GM18951 (cell line): Measurements from ENCODE around the gene RRAS2.

ENCODE experiments used
- POLR2A ChIP-seq: IDR thresholded peaks from 4 replicates; pipeline ENCODE4 v1.6.1; 2011; ENCODE audit warnings: mild to moderate bottlenecking; ENCODE audit not compliant: insufficient read length, insufficient read depth; ENCODE audit errors: extremely low read depth
- in situ Hi-C: fragments of 300-500 bp; cut with MboI; formaldehyde crosslinking; loops from one replicate; pipeline ENCODE4 v1.12.0; 2022; ENCODE audit warnings: low sequenced_read_pairs, mixed read lengths, inconsistent platforms; ENCODE audit not compliant: unreplicated experiment

The RRAS2 gene

DNA sequence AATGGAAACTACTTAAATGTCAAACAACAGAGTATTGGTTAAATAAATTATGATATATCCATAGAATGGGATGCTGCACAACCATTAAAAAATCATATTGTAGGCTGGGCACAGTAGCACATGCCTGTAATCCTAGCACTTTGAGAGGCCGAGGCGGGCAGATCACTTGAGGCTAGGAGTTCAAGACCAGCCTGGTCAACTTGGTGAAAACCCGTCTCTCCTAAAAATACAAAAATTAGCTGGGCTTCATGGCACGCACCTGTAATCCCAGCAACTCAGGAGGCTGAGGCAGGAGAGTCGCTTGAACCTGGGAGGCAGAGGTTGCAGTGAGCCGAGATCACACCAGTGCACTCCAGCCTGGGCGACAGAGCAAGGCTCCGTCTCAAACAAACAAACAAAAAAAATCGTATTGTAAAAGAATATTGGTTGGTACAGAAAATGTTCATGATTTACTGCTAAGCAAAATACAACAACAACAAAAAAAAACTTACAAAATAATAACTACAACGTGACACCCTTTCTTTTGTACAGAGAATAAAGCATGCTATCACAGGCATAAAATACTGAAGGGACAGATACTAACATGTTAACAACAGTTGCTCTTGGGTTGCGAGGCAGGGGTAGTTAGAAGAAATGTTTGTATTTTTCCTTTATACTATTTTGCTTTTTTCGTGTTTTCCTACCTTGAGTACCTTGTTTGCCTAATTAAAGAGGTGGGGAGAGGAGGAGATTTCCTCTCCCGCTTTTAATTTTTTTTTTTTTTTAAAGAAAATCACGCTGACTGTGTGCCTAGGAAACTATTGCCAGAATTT lies 21.3 kb upstream of the RRAS2 start:
- in situ Hi-C loops, result no loop called here
- no peak for TF ChIP-seq POLR2A

DNA sequence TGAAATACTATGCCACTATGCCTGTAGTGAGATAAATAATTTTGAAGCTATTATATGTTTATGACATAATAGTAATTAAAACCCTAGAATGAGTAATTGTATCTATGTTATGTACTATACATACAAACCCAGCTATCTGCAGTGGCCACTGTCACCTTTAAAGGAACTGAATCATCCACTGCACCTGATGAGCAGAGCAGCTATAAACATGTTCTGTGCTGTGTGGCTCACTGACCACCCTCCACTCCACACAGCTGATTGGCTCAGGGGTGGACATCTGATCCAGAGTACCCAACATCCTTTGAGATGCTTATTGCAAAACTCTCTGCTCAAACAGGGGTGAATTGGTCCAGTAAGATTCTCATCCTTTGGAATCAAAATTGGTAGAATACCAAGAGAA lies 19.2 kb upstream of the RRAS2 start:
- no peak for TF ChIP-seq POLR2A
- in situ Hi-C loops, result no loop called here

DNA sequence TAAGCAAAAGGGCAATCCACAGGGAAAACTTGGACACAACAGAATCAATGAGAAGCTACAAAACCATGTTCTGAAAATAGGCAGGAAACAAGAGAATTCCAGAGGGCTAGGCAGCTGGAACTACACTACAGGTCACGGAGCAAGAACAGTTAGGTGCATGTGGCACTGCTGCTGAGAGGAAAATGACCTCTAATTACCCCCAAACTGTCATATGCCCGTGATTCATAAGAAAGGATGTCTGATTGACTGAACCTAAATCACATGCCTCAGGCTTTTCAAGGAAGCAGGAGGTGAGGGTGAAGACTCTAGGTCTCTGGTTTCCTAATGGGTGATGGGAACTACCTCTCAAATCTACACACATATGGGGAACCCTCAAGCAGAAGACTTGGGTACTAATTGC lies 17.9 kb upstream of the RRAS2 start:
- TF ChIP-seq POLR2A, result no peak
- in situ Hi-C loops, result no loop called here

DNA sequence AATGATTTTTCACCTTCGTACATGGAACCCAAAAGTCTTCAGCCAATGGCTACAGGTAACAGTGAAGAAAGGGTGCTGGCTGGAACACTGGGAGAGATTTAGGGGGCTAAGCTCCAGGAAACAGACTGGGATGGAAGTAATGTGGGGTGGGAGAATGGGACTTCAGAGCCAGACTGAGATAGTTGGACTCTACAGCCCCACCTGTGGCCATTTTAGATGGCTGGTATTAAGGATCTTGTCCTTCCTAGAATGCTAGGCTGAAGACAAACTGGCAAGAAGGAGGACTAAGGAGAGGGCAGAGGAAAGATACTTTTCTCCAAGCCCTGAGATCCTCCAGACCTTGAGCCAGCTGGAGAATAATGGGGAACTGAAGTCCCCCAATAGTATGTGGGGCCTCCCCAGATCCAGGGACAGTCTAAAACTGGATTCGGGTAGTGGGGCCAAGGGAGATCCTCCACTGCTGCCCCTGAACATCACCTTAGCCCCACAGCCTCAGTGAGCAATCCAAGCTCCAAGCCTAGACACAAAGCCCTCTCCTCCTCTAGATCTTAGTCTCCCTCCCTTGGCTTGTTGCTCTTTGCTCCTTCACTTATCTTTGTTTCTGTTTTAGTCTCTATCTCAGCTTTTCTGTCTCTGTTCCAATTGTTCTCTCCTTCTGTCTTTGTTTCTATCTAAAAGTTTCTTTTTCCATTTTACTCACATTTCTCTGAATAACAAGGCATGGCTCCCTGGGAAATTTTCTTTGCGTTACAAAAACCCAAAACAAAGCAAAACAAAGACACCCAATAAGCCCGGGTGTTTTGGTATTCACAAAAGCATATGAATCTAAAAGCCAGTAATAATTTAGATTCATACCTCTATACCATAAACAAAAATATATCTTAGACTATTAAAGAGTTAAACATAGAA lies 16.2 kb upstream of the RRAS2 start:
- no peak for TF ChIP-seq POLR2A
- in situ Hi-C loops, result no loop called here

DNA sequence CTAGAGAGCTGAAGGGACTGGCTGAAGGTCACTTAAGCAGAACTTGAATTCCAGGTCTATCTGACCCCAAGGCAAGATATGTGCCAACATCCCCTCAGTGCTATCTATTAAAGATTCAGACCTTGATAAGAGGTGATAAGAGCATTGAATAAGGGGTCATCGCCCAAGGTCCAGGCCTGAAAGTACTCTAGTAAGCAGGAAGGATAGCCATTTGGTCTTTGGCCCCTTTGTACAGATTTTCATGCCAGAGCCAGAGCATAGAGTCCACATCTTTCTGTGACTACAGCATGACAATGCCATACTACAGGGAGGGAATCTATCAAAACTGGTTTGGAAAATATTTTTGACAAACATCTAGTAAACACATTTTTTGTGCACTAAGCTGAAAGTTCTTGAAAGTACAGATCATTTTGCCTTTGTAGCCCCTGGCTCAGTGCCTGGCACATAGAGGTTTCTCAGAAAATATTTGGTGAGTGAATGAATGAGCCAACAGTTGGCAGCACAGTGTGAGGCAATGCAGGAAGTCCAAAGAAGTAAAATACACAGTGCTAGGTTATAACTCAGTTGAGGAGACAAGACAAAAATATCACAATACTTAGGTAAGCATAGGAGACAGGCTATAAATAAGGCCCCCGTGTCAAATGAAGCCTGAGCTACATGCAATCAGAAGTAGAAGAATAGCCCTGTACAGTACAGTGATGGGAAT lies 15.1 kb upstream of the RRAS2 start:
- TF ChIP-seq POLR2A, result no peak
- in situ Hi-C loops, result no loop called here

DNA sequence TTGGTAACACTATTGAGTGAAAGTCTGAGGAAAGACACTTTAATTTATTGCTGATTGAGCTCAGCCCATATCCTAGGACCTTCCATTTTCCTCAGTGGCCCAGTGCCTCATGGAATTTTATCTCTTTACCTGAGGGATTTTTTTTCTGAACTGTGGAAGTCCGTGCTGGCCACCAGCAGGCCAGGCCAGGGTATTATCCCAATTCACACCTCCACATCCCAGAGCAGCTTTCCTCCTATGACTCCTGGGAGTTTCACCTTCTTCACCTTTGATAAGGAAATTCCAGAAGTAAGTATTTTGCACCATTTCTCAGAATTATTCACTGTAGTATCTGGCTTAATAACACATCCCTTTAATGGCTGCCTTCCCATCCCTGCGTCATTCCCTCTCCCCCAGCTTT lies 13.0 kb upstream of the RRAS2 start:
- in situ Hi-C loops, result no loop called here
- TF ChIP-seq POLR2A, result no peak

DNA sequence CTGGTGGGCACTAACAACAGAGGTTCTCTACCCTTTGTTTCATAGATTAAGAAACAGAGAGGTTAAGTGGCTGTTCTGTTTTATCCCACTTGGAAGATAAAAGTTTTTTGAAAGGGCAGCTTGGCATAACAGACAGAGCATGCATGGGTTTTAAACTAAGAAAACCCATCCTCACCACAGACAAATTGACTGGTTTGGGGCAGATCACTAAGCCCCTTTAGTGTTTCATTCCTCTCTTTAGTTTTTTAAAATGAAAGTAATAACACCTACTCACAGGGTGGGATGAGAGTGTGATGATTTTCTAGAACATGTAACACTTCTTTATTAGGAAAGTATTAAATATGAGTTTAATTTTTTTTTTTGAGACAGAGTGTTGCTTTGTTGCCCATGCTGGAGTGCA lies 12.3 kb upstream of the RRAS2 start:
- TF ChIP-seq POLR2A, result no peak
- in situ Hi-C loops, result no loop called here

DNA sequence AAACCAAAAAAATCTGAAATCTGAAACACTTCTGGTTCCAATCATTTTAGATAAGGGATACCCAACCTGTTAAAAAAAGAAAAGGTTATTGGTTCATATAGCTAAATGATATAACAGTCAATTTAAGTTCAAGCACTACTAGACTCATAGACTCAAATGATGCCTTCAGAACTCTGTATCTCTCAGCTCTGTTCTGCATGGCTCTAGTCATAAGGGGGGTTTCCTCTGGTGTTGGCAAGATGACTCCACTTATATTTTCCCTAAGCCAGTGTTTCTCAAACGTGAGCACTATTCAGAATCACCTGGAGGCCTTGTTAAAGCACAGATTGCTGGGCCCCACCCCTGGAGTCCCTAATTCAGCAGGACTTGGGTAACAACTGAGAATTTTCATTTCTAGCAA lies 11.5 kb upstream of the RRAS2 start:
- in situ Hi-C loops, result no loop called here
- no peak for TF ChIP-seq POLR2A

DNA sequence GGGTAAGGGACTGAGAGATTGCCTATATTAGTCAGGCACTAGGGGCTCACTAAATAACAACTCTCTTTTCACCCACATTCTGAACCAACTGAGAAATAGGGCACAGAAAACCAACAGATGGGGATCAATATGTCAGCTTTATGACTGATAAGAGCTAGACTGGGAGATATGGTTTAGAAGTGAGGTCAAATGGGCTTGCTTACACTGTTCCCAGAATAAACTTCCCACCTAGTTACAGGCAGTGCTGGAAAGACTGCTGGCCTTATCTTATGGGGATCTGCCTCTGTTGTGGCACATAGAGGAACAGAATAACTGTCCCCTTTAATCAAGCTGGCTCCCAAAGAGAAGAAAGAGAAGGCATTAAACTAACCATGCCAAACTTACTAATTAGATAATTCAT lies 10.6 kb upstream of the RRAS2 start:
- TF ChIP-seq POLR2A, result no peak
- in situ Hi-C loops, result no loop called here

DNA sequence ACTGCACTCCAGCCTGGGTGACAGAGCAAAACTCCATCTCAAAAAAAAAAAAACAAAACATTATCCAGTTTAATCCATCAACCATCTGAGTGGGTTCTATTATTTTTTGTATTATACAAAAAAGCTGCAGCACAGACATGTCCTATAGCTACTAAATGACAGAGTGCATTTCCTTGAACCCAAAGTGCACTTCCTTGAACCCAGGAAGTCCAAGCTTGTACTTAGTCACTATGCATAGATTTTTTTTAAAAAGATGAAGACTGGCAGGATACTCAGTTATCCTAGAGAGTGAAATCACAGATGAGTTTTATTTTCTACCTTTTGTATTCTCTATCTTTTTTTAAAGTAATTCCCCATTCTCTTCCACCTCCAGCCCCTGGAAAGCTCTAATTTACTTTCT lies 8.0 kb upstream of the RRAS2 start:
- TF ChIP-seq POLR2A, result no peak
- in situ Hi-C loops, result no loop called here

DNA sequence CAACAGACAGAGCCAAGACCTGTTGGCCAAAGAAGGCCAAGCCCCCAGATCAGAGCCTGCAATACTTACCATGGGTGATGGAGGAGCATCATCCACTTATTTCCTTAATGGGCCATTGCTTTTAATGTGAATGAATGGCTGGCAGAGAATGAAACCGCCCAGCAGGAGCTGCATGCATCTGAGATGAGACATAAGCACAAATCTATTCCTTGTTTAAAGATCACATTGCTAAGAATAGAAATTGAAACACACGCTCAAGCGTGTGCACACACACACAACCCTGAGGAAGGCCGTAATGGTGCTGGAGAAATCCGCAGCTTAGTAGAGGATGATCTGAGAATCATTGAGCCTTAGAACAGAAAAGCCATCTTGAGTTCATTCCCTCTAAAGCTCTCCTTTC lies 5.3 kb upstream of the RRAS2 start:
- in situ Hi-C loops, result no loop called here
- no peak for TF ChIP-seq POLR2A

DNA sequence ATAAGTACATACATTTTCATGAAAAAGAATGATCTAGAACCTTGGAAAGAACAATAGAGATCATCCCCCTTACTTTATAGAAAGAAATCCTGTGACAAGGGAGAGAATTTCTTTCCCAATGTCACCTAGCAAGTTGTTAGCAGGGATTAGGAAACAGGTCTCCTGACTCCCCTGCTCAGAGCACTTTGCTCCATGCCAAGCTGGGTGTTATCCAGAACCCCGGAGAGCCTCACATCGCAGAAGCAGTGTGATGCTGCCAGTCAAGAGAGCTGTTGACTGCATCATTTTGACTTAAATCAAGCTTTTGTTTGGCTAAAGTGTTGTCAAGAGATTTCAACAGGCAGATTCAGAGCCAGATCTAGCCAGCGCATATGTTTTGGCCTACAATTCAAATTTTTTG lies 3.6 kb upstream of the RRAS2 start:
- no peak for TF ChIP-seq POLR2A
- in situ Hi-C loops, result no loop called here

DNA sequence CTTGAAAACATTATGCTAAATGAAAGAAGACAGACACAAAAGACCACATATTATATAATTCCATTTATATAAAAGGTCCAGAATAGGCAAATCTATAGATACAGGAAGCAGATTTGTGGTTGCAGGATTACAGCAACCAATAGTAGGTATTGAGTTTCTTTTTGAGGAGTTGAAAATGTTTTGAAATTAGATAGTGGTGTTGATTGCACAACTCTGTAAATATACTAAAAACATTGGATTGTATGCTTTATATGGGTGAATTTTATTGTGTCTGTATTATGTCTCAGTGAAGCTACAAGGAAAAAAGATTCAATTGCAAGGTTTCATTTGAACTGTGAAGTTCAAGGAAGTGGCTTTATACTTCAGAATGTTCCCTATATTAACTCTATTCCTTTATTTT lies 3.0 kb upstream of the RRAS2 start:
- no peak for TF ChIP-seq POLR2A
- in situ Hi-C loops, result no loop called here

DNA sequence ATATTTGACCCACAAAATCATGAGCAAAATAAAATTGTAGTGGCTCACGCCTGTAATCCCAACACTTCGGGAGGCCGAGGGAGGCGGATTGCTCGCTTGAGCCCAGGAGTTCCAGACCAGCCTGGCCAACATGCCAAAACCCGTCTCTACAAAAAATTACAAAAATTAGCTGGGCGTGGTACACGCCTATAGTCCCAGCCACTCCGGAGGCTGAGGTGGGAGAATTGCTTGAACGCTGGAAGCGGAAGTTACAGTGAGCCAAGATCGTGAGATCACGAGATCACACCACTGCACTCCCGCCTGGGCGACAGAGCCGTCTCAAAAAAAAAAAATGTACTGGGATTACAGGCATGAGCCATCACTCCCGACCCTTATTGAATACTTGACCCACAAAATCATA lies 2.0 kb upstream of the RRAS2 start:
- TF ChIP-seq POLR2A, result no peak
- in situ Hi-C loops, result no loop called here

DNA sequence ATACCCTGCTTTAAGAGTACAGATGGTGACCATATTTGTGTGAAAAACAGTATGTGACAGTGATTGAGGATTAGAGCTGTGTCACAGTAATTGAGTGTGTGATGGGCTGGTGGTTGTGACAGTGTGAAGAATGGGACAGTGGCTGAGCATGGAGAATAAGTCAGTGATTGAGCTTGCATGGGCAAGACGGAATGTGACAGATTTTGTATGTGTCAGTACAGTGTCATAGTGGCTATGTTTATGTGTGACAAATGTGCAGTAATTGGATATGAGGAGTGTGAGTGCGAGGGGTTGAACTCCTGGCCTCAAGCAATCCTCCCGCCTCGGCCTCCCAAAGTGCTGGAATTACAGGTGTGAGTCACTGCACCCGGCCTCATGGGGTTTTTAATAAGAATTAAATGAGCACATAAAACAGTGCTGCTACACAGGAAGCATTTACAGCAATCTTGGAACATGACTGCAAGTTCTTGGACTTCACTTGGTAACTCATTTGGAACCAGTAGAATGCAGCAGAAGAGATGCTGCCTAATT lies 583 bp upstream of the RRAS2 start:
- in situ Hi-C loops, result no loop called here
- TF ChIP-seq POLR2A, result no peak
